ENCODE data around the gene NHSL2.
A peak's percentile ranks its signal among the peaks of the same experiment; 100 is the strongest.
"Not testable (repeated sequence)": the region's sequence is repeated elsewhere in the genome, so short reads cannot be mapped to it uniquely, and the experiment has no call there.

The NHSL2 gene

GRCh38 chrX:72045552-72046277, 135.1 kb downstream of the NHSL2 start:
- no peak for DNase-seq

GRCh38 chrX:72046447-72046846, 135.8 kb downstream of the NHSL2 start:
- DNase-seq = no peak

GRCh38 chrX:72048510-72049455, 138.1 kb downstream of the NHSL2 start:
- DNase-seq = no peak

GRCh38 chrX:72050011-72050410, 139.4 kb downstream of the NHSL2 start:
- DNase-seq = no peak

GRCh38 chrX:72051589-72051988, 140.9 kb downstream of the NHSL2 start:
- no peak for DNase-seq

GRCh38 chrX:72052415-72053090, 141.9 kb downstream of the NHSL2 start:
- peak; percentile 12 for DNase-seq

- no peak for DNase-seq
These were observed 142.9 kb downstream of the NHSL2 start for GRCh38 chrX:72053508-72053907.

GRCh38 chrX:72054779-72055489, 144.3 kb downstream of the NHSL2 start:
- DNase-seq = no peak

GRCh38 chrX:72057331-72057730, 146.7 kb downstream of the NHSL2 start:
- DNase-seq = no peak

- DNase-seq = no peak
These were observed 147.2 kb downstream of the NHSL2 start for GRCh38 chrX:72057849-72058248.

GRCh38 chrX:72058346-72058745, 147.7 kb downstream of the NHSL2 start:
- DNase-seq = not testable (repeated sequence)

- no peak for DNase-seq
These were observed 149.7 kb downstream of the NHSL2 start for GRCh38 chrX:72060196-72060920.

- no peak for DNase-seq
These were observed 150.4 kb downstream of the NHSL2 start for GRCh38 chrX:72060921-72061490.

- no peak for DNase-seq
These were observed 152.3 kb downstream of the NHSL2 start for GRCh38 chrX:72062916-72063315.

GRCh38 chrX:72069350-72070160, 158.9 kb downstream of the NHSL2 start:
- DNase-seq = no peak

- no peak for DNase-seq
These were observed 160.6 kb downstream of the NHSL2 start for GRCh38 chrX:72071213-72071612.

GRCh38 chrX:72073633-72074032, 163.0 kb downstream of the NHSL2 start:
- DNase-seq = no peak

GRCh38 chrX:72078411-72078810, 167.8 kb downstream of the NHSL2 start:
- no peak for DNase-seq

GRCh38 chrX:72079607-72080006, 169.0 kb downstream of the NHSL2 start:
- no peak for DNase-seq

GRCh38 chrX:72080150-72080549, 169.5 kb downstream of the NHSL2 start:
- no peak for DNase-seq

GRCh38 chrX:72080800-72081199, 170.2 kb downstream of the NHSL2 start:
- no peak for DNase-seq

Measured in NCI-H226 (cell line).